GM12878 (cell line): ENCODE results near the gene TTC31. TPM values are rescaled to one million over a fixed set of nuclear protein-coding genes. Genes with fewer than 3 reads are reported as not detected.

Source experiments
- BHLHE40 ChIP-seq, 2 experiments: fragments of 450-650 bp in 1 of 2; IDR thresholded peaks; 2 replicates each; pipeline ENCODE4 v1.6.1; 2011 to 2017; ENCODE audit warnings: low read depth in 2 of 2, borderline replicate concordance in 1 of 2, improper control_type of control experiment in 1 of 2, low read length in 1 of 2, mild to moderate bottlenecking in 1 of 2
- BRCA1 ChIP-seq: IDR thresholded peaks from 2 replicates; pipeline ENCODE4 v1.6.1; 2011; ENCODE audit warnings: low read depth, low read length, improper control_type of control experiment
- EZH2 ChIP-seq: IDR thresholded peaks from 2 replicates; pipeline ENCODE4 v1.6.1; 2012; ENCODE audit warnings: low read depth, mild to moderate bottlenecking, control low read depth, inconsistent platforms, low read length, borderline replicate concordance; ENCODE audit not compliant: control insufficient read depth
- GATAD2B ChIP-seq: fragments of 450-650 bp; conservative IDR thresholded peaks from 2 replicates; pipeline ENCODE4 v1.6.1; 2017; ENCODE audit warnings: low read depth, mild to moderate bottlenecking, moderate library complexity
- HCFC1 ChIP-seq: fragments of 150-350 bp; IDR thresholded peaks from 2 replicates; pipeline ENCODE4 v1.6.1; 2014; ENCODE audit warnings: low read length
- IKZF1 ChIP-seq: fragments of 450-650 bp; conservative IDR thresholded peaks from 2 replicates; pipeline ENCODE4 v1.6.1; 2017; ENCODE audit warnings: antibody characterized with exemption, mild to moderate bottlenecking
- KDM1A ChIP-seq: fragments of 200-600 bp; sonication (generic); IDR thresholded peaks from 2 replicates; pipeline ENCODE4 v1.6.1; 2016; ENCODE audit warnings: borderline replicate concordance
- POLR2A ChIP-seq: IDR thresholded peaks from 2 replicates; pipeline ENCODE4 v1.6.1; 2011; ENCODE audit warnings: low read depth, mild to moderate bottlenecking, low read length
- POU2F2 ChIP-seq: IDR thresholded peaks from 3 replicates; pipeline ENCODE4 v1.6.1; 2011; ENCODE audit warnings: low read depth, mild to moderate bottlenecking, low read length, borderline replicate concordance
- RUNX3 ChIP-seq: IDR thresholded peaks from 2 replicates; pipeline ENCODE4 v1.6.1; 2012; ENCODE audit warnings: low read length, inconsistent platforms
- SREBF1 ChIP-seq: IDR thresholded peaks from 2 replicates; pipeline ENCODE4 v1.6.1; 2012; ENCODE audit warnings: mild to moderate bottlenecking, low read length
- SUPT20H ChIP-seq: IDR thresholded peaks from 2 replicates; pipeline ENCODE4 v1.6.1; 2011; ENCODE audit warnings: low read depth, mild to moderate bottlenecking, low read length, moderate library complexity, borderline replicate concordance; ENCODE audit not compliant: control insufficient read depth
- TAF1 ChIP-seq: IDR thresholded peaks from 2 replicates; pipeline ENCODE4 v1.6.1; 2011; ENCODE audit warnings: mild to moderate bottlenecking, low read depth, low read length, borderline replicate concordance
- TCF3 ChIP-seq: IDR thresholded peaks from 2 replicates; pipeline ENCODE4 v1.6.1; 2012; ENCODE audit warnings: low read depth, mild to moderate bottlenecking, low read length, borderline replicate concordance; ENCODE audit not compliant: insufficient read depth
- ZNF207 ChIP-seq: fragments of 450-650 bp; IDR thresholded peaks from 2 replicates; pipeline ENCODE4 v1.6.1; 2014; ENCODE audit warnings: antibody characterized with exemption, mild to moderate bottlenecking, borderline replicate concordance
- ZSCAN29 ChIP-seq: fragments of 450-650 bp; IDR thresholded peaks from 2 replicates; pipeline ENCODE4 v1.6.1; 2017; ENCODE audit warnings: mild to moderate bottlenecking, moderate library complexity
- polyA plus RNA-seq, 11 experiments: library from polyadenylated mRNA; depleted of rRNA in 4 of 11; unstranded in 6 of 11; stranded (reverse) in 5 of 11; fragments of >200 nt; fragmentation: Nextera tagmentation in 4 of 11; fragmentation: Illumina TruSeq in 1 of 11; extraction: Ambion mirVana in 4 of 11; extraction: Trizol in 1 of 11; gene quantifications; 1 replicate in 1 of 11; 2 replicates in 10 of 11; pipeline versions ENCODE4 v1.2.1 to v1.2.3, GENCODE V29; 2011 to 2016; ENCODE audit warnings: inconsistent platforms in 2 of 11, missing spikeins in 2 of 11, low read depth in 1 of 11
- total RNA-seq, 4 experiments: library from RNA; depleted of rRNA in 3 of 4; stranded (reverse); fragments of >200 nt in 3 of 4; fragmentation: Illumina TruSeq in 1 of 4; extraction: Trizol in 1 of 4; gene quantifications; 2 replicates each; pipeline versions ENCODE4 v1.2.1 to v1.2.3, GENCODE V29; 2013 to 2021
- TF ChIP-seq, protein P1 (sequence below): IDR thresholded peaks from 2 replicates; pipeline ENCODE4 v1.6.1; 2012; ENCODE audit warnings: mild to moderate bottlenecking, low read depth, low read length
- TF ChIP-seq, protein P2 (sequence below): IDR thresholded peaks from 2 replicates; pipeline ENCODE4 v1.6.1; 2011; ENCODE audit warnings: low read depth, low read length, improper control_type of control experiment, borderline replicate concordance
- TF ChIP-seq, protein P3 (sequence below): IDR thresholded peaks from 2 replicates; pipeline ENCODE4 v1.6.1; 2011; ENCODE audit warnings: low read depth, mild to moderate bottlenecking, low read length, moderate library complexity, borderline replicate concordance; ENCODE audit errors: extremely low read depth
- TF ChIP-seq, protein P4 (sequence below): fragments of 450-650 bp; IDR thresholded peaks from 2 replicates; pipeline ENCODE4 v1.6.1; 2017; ENCODE audit warnings: borderline replicate concordance
- TF ChIP-seq, protein P5 (sequence below): fragments of 450-650 bp; IDR thresholded peaks from 2 replicates; pipeline ENCODE4 v1.6.1; 2017; ENCODE audit warnings: mild to moderate bottlenecking

TTC31 gene
- total and polyA plus RNA-seq, 10 of the 15 experiments (the other 5 are each of a cell fraction or from before 2014, with no cell fraction given), result 6.5 to 34.9 (median 25.9) TPM

DNA sequence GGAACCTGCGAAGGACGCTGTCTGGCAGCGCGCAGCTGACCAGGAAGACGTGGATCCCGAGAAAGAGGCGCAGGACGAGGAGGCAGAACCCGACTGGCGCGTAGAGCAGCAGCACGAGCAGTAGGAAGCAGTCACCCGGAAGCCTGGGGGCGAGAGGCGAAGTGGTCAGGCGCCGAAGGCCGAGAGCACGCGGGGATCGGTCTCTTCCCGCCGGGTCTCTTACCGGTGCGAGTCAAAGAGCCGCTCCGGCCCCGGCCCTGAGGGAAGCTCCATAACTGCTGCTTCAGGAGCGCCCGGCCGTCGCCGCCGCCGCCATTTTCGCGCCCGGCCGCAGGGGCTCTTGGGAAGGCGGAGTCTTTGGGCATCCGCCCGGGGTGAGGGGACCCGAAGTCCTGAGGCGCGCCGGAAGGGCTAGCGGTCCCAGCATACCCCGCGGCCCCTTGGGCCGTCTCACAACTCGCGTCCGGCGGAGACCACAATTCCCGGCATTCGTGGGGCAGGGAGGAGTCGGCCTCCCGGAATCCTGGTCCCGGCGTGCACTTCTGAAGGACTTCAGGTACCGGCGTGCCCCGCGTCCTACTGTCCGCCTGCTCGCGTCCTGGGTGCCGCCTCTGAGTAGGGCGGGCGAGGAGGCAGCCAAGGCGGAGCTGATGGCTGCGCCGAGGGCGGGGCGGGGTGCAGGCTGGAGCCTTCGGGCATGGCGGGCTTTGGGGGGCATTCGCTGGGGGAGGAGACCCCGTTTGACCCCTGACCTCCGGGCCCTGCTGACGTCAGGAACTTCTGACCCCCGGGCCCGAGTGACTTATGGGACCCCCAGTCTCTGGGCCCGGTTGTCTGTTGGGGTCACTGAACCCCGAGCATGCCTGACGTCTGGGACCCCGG, 46.7 kb downstream of the TTC31 start, which contains the start of the genes AUP1 and HTRA2 (continued):
- TF ChIP-seq, protein P1, sequence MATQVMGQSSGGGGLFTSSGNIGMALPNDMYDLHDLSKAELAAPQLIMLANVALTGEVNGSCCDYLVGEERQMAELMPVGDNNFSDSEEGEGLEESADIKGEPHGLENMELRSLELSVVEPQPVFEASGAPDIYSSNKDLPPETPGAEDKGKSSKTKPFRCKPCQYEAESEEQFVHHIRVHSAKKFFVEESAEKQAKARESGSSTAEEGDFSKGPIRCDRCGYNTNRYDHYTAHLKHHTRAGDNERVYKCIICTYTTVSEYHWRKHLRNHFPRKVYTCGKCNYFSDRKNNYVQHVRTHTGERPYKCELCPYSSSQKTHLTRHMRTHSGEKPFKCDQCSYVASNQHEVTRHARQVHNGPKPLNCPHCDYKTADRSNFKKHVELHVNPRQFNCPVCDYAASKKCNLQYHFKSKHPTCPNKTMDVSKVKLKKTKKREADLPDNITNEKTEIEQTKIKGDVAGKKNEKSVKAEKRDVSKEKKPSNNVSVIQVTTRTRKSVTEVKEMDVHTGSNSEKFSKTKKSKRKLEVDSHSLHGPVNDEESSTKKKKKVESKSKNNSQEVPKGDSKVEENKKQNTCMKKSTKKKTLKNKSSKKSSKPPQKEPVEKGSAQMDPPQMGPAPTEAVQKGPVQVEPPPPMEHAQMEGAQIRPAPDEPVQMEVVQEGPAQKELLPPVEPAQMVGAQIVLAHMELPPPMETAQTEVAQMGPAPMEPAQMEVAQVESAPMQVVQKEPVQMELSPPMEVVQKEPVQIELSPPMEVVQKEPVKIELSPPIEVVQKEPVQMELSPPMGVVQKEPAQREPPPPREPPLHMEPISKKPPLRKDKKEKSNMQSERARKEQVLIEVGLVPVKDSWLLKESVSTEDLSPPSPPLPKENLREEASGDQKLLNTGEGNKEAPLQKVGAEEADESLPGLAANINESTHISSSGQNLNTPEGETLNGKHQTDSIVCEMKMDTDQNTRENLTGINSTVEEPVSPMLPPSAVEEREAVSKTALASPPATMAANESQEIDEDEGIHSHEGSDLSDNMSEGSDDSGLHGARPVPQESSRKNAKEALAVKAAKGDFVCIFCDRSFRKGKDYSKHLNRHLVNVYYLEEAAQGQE, result no peak
- TF ChIP-seq ZNF207, result 0 out of 2 replicates have a peak, but pooled peaks have one; percentile 52
- TF ChIP-seq KDM1A, result no peak
- no peak for TF ChIP-seq TCF3
- peak; percentile 11 to 56; a peak in 2 of 4 replicates for TF ChIP-seq BHLHE40 (IDR thresholded peaks at IDR 0.05; ENCODE audit: borderline replicate concordance in 1 of 2, low read depth in 2 of 2, low read length in 1 of 2)
- peak; percentile 61 for TF ChIP-seq GATAD2B
- peak; percentile 84 for TF ChIP-seq POLR2A
- TF ChIP-seq, protein P2, sequence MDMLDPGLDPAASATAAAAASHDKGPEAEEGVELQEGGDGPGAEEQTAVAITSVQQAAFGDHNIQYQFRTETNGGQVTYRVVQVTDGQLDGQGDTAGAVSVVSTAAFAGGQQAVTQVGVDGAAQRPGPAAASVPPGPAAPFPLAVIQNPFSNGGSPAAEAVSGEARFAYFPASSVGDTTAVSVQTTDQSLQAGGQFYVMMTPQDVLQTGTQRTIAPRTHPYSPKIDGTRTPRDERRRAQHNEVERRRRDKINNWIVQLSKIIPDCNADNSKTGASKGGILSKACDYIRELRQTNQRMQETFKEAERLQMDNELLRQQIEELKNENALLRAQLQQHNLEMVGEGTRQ, result no peak
- TF ChIP-seq TAF1, result peak; percentile 98
- no peak; the same call in 1 of the 2 replicates for TF ChIP-seq SREBF1
- no peak for TF ChIP-seq RUNX3
- TF ChIP-seq, protein P3, sequence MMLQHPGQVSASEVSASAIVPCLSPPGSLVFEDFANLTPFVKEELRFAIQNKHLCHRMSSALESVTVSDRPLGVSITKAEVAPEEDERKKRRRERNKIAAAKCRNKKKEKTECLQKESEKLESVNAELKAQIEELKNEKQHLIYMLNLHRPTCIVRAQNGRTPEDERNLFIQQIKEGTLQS, result peak; percentile 12; the same call in 1 of the 2 replicates
- TF ChIP-seq HCFC1, result peak; percentile 96
- peak; percentile 17; the same call in 1 of the 3 replicates for TF ChIP-seq POU2F2
- TF ChIP-seq SUPT20H, result no peak
- no peak for TF ChIP-seq EZH2
- TF ChIP-seq, protein P4, sequence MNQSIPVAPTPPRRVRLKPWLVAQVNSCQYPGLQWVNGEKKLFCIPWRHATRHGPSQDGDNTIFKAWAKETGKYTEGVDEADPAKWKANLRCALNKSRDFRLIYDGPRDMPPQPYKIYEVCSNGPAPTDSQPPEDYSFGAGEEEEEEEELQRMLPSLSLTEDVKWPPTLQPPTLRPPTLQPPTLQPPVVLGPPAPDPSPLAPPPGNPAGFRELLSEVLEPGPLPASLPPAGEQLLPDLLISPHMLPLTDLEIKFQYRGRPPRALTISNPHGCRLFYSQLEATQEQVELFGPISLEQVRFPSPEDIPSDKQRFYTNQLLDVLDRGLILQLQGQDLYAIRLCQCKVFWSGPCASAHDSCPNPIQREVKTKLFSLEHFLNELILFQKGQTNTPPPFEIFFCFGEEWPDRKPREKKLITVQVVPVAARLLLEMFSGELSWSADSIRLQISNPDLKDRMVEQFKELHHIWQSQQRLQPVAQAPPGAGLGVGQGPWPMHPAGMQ, result no peak
- no peak for TF ChIP-seq BRCA1
- TF ChIP-seq, protein P5, sequence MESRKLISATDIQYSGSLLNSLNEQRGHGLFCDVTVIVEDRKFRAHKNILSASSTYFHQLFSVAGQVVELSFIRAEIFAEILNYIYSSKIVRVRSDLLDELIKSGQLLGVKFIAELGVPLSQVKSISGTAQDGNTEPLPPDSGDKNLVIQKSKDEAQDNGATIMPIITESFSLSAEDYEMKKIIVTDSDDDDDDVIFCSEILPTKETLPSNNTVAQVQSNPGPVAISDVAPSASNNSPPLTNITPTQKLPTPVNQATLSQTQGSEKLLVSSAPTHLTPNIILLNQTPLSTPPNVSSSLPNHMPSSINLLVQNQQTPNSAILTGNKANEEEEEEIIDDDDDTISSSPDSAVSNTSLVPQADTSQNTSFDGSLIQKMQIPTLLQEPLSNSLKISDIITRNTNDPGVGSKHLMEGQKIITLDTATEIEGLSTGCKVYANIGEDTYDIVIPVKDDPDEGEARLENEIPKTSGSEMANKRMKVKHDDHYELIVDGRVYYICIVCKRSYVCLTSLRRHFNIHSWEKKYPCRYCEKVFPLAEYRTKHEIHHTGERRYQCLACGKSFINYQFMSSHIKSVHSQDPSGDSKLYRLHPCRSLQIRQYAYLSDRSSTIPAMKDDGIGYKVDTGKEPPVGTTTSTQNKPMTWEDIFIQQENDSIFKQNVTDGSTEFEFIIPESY, result no peak
- TF ChIP-seq ZSCAN29, result no peak
- TF ChIP-seq IKZF1, result peak; percentile 99
